ENCODE data around the gene PCNX1.
"Not testable (repeated sequence)": the region's sequence is repeated elsewhere in the genome, so short reads cannot be mapped to it uniquely, and the experiment has no call there.

The PCNX1 gene

DNA sequence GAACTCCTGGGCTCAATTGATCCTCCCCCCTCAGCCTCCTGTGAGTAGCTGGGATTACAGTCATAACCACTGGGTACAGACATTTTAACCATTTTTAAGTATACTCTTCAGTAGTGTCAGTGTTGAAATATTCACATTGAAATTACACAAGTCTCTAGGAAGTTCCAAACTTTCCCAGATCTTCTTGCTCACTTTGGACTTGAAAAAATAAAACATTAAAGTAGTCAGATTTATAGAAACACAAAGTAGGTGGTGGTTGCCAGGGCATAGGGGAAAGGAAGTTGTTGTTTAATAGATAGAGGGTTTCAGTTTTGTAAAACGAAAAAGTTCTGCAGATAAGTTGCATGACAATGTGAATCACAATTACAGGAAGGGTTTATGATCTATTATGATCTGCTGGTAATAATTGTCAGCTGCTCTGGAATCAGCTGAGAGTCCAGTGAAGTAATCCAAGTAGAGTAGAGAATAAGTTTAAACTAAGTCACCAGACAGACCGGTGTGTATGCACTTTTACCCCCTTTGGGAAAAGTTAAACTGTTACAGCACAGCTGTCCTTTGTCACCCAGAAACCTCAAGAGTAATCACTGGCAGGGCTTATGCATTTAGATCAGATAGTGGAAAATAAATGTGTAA is 27.4 kb downstream of the PCNX1 start:
- Histone ChIP-seq H3K9me2 (replicated peaks; ENCODE audit: insufficient read depth, low read length) (no peaks in the 10 kb centered on the region), H3K4me3 (ENCODE audit: insufficient read depth, low read length, poor library complexity, severe bottlenecking) (no peak overlapping the region), H4K20me1 (ENCODE audit: low read depth, low read length) (no peaks in the 10 kb centered on the region), H3K4me2 (ENCODE audit: low read depth, low read length, poor library complexity, severe bottlenecking) (no peak overlapping the region), H3K36me3 (ENCODE audit: low read length) (no peaks in the 10 kb centered on the region), H3K9me3 (ENCODE audit: insufficient read depth, low read length) (no peaks in the 10 kb centered on the region), H2AFZ (ENCODE audit: low read depth, low read length, severe bottlenecking) (no peak overlapping the region), H3K79me2 (ENCODE audit: insufficient read depth, low read length) (peaks cover 30% of the 10 kb centered on the region), H3K9ac (ENCODE audit: low read length) (no peak overlapping the region), H3F3A (ENCODE audit: insufficient read depth) (no peaks in the 10 kb centered on the region), H3K27ac (ENCODE audit: low read depth, low read length) (no peak overlapping the region), H3K27me3 (ENCODE audit: low read length) (no peaks in the 10 kb centered on the region)
- TF ChIP-seq, protein P1, sequence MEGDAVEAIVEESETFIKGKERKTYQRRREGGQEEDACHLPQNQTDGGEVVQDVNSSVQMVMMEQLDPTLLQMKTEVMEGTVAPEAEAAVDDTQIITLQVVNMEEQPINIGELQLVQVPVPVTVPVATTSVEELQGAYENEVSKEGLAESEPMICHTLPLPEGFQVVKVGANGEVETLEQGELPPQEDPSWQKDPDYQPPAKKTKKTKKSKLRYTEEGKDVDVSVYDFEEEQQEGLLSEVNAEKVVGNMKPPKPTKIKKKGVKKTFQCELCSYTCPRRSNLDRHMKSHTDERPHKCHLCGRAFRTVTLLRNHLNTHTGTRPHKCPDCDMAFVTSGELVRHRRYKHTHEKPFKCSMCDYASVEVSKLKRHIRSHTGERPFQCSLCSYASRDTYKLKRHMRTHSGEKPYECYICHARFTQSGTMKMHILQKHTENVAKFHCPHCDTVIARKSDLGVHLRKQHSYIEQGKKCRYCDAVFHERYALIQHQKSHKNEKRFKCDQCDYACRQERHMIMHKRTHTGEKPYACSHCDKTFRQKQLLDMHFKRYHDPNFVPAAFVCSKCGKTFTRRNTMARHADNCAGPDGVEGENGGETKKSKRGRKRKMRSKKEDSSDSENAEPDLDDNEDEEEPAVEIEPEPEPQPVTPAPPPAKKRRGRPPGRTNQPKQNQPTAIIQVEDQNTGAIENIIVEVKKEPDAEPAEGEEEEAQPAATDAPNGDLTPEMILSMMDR (IDR thresholded peaks at IDR 0.05; ENCODE audit: insufficient read depth, low read length, poor library complexity, severe bottlenecking), result no peak
- TF ChIP-seq EZH2phosphoT487 (conservative IDR thresholded peaks at IDR 0.05; ENCODE audit: low read length), result no peak

DNA sequence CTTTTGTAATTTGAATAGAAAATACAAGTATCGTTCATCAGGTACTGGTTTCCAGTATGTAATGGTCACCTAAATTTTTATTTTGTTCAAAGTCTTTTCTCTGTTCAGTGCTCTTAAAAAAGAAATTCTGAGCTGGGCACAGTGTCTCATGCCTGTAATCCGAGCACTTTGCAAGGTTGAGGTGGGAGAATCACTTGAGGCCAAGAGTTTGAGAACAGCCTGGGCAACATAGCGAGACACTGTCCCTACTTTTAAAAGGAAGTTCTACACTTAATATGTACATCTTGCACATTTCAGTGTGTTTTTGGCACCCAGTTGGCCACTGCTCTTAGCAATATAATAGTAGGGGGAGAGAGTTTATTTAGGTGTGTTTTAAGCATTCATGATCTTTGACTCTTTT is 27.9 kb downstream of the PCNX1 start:
- H3F3A ChIP-seq (ENCODE audit: insufficient read depth), result no peaks in the 10 kb centered on the region
- H3K4me2 ChIP-seq (ENCODE audit: low read depth, low read length, poor library complexity, severe bottlenecking), result no peak overlapping the region
- no peak overlapping the region for H3K4me3 ChIP-seq (ENCODE audit: insufficient read depth, low read length, poor library complexity, severe bottlenecking)
- peaks cover 27% of the 10 kb centered on the region for H3K79me2 ChIP-seq (ENCODE audit: insufficient read depth, low read length)
- no peaks in the 10 kb centered on the region for H3K36me3 ChIP-seq (ENCODE audit: low read length)
- no peak for TF ChIP-seq EZH2phosphoT487 (conservative IDR thresholded peaks at IDR 0.05; ENCODE audit: low read length)
- TF ChIP-seq, protein P1 (IDR thresholded peaks at IDR 0.05; ENCODE audit: insufficient read depth, low read length, poor library complexity, severe bottlenecking), result no peak
- H3K9ac ChIP-seq (ENCODE audit: low read length), result no peak overlapping the region
- H3K27me3 ChIP-seq (ENCODE audit: low read length), result no peaks in the 10 kb centered on the region
- no peak overlapping the region for H2AFZ ChIP-seq (ENCODE audit: low read depth, low read length, severe bottlenecking)
- H3K9me2 ChIP-seq (replicated peaks; ENCODE audit: insufficient read depth, low read length), result no peaks in the 10 kb centered on the region
- H3K27ac ChIP-seq (ENCODE audit: low read depth, low read length), result no peak overlapping the region
- H3K9me3 ChIP-seq (ENCODE audit: insufficient read depth, low read length), result no peaks in the 10 kb centered on the region
- no peaks in the 10 kb centered on the region for H4K20me1 ChIP-seq (ENCODE audit: low read depth, low read length)

DNA sequence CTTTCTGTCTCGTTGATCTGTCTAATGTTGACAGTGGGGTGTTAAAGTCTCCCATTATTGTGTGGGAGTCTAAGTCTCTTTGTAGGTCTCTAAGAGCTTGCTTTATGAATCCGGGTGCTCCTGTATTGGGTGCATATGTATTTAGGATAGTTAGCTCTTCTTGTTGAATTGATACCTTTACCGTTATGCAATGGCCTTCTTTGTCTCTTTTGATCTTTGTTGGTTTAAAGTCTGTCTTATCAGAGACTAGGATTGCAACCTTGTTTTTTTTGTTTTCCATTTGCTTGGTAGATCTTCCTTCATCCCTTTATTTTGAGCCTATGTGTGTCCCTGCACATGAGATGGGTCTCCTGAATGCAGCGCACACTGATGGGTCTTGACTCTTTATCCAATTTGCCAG is 32.4 kb downstream of the PCNX1 start:
- H3K27ac ChIP-seq (ENCODE audit: low read depth, low read length); H3K27me3 ChIP-seq (ENCODE audit: low read length); H3K9ac ChIP-seq (ENCODE audit: low read length); H3K4me2 ChIP-seq (ENCODE audit: low read depth, low read length, poor library complexity, severe bottlenecking); H3F3A ChIP-seq (ENCODE audit: insufficient read depth); H3K36me3 ChIP-seq (ENCODE audit: low read length); H3K9me2 ChIP-seq (replicated peaks; ENCODE audit: insufficient read depth, low read length); H3K4me3 ChIP-seq (ENCODE audit: insufficient read depth, low read length, poor library complexity, severe bottlenecking); H4K20me1 ChIP-seq (ENCODE audit: low read depth, low read length); H3K79me2 ChIP-seq (ENCODE audit: insufficient read depth, low read length); H2AFZ ChIP-seq (ENCODE audit: low read depth, low read length, severe bottlenecking): not testable (repeated sequence)
- peaks cover 13% of the 10 kb centered on the region; the same call in 1 of the 2 replicates for H3K9me3 ChIP-seq (ENCODE audit: insufficient read depth, low read length)

DNA sequence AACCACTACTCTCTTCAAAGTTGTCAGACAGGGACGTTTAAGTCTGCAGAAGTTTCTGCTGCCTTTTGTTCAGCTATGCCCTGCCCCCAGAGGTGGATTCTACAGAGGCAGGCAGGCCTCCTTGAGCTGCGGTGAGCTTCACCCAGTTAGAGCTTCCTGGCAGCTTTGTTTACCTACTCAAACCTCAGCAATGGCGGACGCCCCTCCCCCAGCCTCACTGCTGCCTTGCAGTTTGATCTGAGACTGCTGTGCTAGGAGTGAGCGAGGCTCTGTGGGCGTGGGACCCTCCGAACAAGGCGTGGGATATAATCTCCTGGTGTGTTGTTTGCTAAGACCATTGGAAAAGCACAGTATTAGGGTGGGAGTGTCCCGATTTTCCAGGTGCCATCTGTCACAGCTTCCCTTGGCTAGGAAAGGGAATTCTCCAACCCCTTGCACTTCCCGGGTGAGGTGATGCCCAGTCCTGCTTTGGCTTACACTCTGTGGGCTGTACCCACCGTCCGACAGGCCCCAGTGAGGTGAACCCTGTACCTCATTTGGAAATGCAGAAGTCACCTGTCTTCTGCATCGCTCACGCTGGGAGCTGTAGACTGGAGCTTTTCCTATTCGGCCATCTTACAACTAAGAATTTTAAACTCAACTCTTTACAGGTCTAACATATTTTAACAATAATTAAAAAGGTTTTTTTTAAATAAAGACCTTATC is 34.5 kb downstream of the PCNX1 start:
- H3K4me3 ChIP-seq (ENCODE audit: insufficient read depth, low read length, poor library complexity, severe bottlenecking); H3K9me2 ChIP-seq (replicated peaks; ENCODE audit: insufficient read depth, low read length); H2AFZ ChIP-seq (ENCODE audit: low read depth, low read length, severe bottlenecking); H3K79me2 ChIP-seq (ENCODE audit: insufficient read depth, low read length); H3K36me3 ChIP-seq (ENCODE audit: low read length); H3K4me2 ChIP-seq (ENCODE audit: low read depth, low read length, poor library complexity, severe bottlenecking); H3K27ac ChIP-seq (ENCODE audit: low read depth, low read length); H3K9ac ChIP-seq (ENCODE audit: low read length); H3F3A ChIP-seq (ENCODE audit: insufficient read depth); H3K27me3 ChIP-seq (ENCODE audit: low read length); H4K20me1 ChIP-seq (ENCODE audit: low read depth, low read length): not testable (repeated sequence)
- H3K9me3 ChIP-seq (ENCODE audit: insufficient read depth, low read length), result peaks cover 17% of the 10 kb centered on the region; the same call in 1 of the 2 replicates

All from SU-DHL-6 (cell line).